RWPE1 (cell line): Measurements from ENCODE around the gene SRSF9.

Experiments used
- CTCF ChIA-PET: fragments of 350-600 bp; sonication (Branson Sonifier 250); formaldehyde crosslinking; extraction: SDS; loops from one replicate; lab custom pipeline; 2021; lab: Yijun Ruan, JAX
- POLR2A ChIA-PET: fragments of 400-600 bp; formaldehyde crosslinking; extraction: SDS; loops from one replicate; lab custom pipeline; 2020; ENCODE audit warnings: antibody characterized with exemption; ENCODE audit not compliant: low non-redundant PET; lab: Yijun Ruan, JAX
- DNase-seq: peaks from one replicate; pipeline ENCODE4 v3.0.0; 2012; ENCODE audit warnings: low spot score
- H3K27ac ChIP-seq: fragments of 450-650 bp; 2 replicates; pipeline ENCODE4 v1.5.1; 2017
- CTCF ChIP-seq: fragments of 450-650 bp; conservative IDR thresholded peaks from 2 replicates; pipeline ENCODE4 v1.5.1; 2017; ENCODE audit warnings: low read depth, mild to moderate bottlenecking

The SRSF9 gene

DNA sequence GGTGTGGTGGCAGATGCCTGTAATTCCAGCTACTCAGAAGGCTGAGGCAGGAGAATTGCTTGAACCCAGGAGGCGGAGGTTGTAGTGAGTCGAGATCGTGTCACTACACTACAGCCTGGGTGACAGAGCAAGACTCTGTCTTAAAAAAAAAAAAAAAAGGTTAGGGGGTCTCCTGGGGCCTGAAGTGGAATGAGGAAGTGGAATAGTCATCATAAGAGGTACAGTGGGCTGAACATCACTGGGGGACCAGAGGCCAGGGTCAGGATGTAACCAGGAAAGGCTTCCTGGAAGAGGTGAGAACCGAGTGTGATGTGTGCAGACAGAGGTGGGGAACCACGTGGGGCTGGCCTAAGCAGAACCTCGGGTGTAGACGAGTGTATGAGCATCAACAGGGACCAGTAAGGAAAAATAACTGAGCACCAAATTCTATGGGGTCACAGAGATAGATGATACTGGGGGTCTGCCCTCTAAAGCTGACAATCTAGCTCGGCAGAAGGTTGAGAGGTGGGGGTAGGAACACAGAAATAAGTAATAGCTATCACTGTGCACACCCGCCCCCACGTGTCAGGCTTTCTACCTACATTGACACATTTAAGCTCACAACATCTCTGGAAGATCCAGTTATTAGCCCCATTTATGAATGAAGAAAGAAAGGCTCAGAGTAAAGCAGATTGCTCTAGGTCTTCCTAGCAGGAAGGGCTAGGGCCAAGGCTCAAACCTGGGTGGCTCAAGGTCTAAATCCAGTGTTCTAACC is 36.6 kb downstream of the SRSF9 start:
- ChIA-PET POLR2A (no interaction called here), CTCF (no interaction called here)

GRCh38 chr12:120429368-120429767 is 40.2 kb downstream of the SRSF9 start:
- TF ChIP-seq CTCF, result no peak
- DNase-seq, result no peak
- CTCF ChIA-PET, result interaction anchor here (1.0 to 1.3 kb wide), 3 partner anchors 15 to 72 kb away, joined by 3 to 8 read pairs (median 8); no protein-coding TSS in a partner anchor
- no peak overlapping the region for H3K27ac ChIP-seq
- POLR2A ChIA-PET, result no interaction called here

More for the DNA sequence above, 36.6 kb downstream of the SRSF9 start:
- no peak for TF ChIP-seq CTCF
- H3K27ac ChIP-seq, result no peak overlapping the region
- no peak for DNase-seq

- CTCF ChIA-PET, result interaction anchor here (0.5 to 0.8 kb wide), 2 partner anchors 99 to 200 kb away, joined by 3 read pairs; no protein-coding TSS in a partner anchor
- DNase-seq, result no peak
- TF ChIP-seq CTCF, result no peak
- H3K27ac ChIP-seq, result no peak overlapping the region
- POLR2A ChIA-PET, result no interaction called here
These were observed 40.8 kb downstream of the SRSF9 start for GRCh38 chr12:120428597-120429229.

GRCh38 chr12:120425797-120426196 is 43.8 kb downstream of the SRSF9 start:
- TF ChIP-seq CTCF, result no peak
- H3K27ac ChIP-seq, result no peak overlapping the region
- no peak for DNase-seq
- ChIA-PET POLR2A (no interaction called here), CTCF (no interaction called here)

- ChIA-PET POLR2A (no interaction called here), CTCF (interaction anchor here (0.5 to 0.6 kb wide), 2 partner anchors 178 to 1014 kb away, joined by 3 read pairs; no protein-coding TSS in a partner anchor)
- no peak overlapping the region for H3K27ac ChIP-seq
- no peak for TF ChIP-seq CTCF
- DNase-seq, result no peak
These were observed 46.6 kb downstream of the SRSF9 start for GRCh38 chr12:120422892-120423456.

GRCh38 chr12:120421701-120422100 is 47.8 kb downstream of the SRSF9 start:
- ChIA-PET CTCF (interaction anchor here (1.0 kb wide), 1 partner anchor 45 kb away, joined by 4 read pairs; no protein-coding TSS in a partner anchor), POLR2A (no interaction called here)
- DNase-seq, result no peak
- no peak for TF ChIP-seq CTCF
- no peak overlapping the region for H3K27ac ChIP-seq
